Stimulated activated CD8-positive, alpha-beta memory T cell treated with anti-CD3 and anti-CD28 coated beads, Interleukin-4, amount 100 ng/mL, for 48 hours (primary cell): ENCODE measurements around the gene SLC35G4.
"Not testable (repeated sequence)": the region's sequence is repeated elsewhere in the genome, so short reads cannot be mapped to it uniquely, and the experiment has no call there.

Experiments used
- DNase-seq: peaks from one replicate; pipeline ENCODE4 v3.0.0-alpha.2; 2020

Gene SLC35G4

DNA sequence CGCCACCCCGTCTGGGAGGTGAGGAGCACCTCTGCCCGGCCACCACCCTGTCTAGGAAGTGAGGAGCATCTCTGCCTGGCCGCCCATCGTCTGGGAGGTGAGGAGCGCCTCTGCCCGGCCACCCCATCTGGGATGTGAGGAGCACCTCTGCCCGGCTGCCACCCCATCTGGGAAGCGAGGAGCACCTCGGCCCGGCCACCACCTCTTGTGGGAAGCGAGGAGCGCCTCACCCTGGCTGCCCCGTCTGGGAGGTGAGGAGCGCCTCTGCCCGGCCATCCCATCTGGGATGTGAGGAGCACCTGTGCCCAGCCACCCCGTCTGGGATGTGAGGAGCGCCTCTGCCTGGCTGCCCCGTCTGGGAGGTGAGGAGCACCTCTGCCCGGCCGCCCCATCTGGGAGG, 4.6 kb downstream of the SLC35G4 start:
- DNase-seq = not testable (repeated sequence)

DNA sequence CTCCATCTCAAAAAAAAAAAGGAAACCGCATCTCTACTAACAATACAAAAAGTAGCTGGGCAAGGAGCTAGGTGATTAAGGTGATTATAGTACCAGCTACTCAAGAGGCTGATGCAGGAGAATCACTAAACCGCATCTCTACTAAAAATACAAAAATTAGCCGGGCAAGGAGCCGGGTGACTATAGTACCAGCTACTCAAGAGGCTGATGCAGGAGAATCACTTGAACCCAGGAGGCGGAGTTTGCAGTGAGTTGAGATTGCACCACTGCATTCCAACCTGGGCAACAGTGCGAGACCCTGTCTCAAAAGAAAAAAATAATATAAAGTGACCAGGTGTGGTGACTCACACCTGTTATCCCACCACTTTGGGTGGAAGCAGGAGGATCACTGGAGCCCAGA, 5.6 kb downstream of the SLC35G4 start:
- DNase-seq = not testable (repeated sequence)

DNA sequence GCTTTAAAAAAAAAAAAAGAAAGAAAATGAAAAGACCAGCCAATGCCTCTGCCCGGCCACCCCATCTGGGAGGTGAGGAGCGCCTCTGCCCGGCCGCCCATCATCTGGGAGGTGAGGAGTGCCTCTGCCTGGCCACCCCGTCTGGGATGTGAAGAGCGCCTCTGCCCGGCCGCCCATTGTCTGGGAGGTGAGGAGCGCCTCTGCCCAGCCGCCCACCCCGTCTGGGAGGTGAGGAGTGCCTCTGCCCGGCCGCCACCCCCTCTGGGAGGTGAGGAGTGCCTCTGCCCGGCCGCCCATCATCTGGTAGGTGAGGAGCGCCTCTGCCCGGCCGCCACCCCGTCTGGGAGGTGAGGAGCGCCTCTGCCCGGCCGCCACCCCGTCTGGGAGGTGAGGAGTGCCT, 37.9 kb downstream of the SLC35G4 start:
- not testable (repeated sequence) for DNase-seq

DNA sequence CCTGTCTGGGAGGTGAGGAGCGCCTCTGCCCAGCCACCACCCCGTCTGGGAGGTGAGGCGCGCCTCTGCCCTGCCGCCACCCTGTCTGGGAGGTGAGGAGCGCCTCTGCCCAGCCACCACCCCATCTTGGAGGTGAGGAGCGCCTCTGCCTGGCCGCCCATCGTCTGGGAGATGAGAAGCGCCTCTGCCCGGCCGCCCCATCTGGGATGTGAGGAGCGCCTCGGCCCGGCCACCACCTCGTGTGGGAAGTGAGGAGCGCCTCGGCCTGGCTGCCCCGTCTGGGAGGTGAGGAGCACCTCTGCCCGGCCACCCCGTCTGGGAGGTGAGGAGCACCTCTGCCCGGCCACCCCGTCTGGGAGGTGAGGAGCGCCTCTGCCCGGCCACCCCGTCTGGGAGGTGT, 38.4 kb downstream of the SLC35G4 start:
- DNase-seq = not testable (repeated sequence)

- DNase-seq = no peak
These were observed 40.4 kb downstream of the SLC35G4 start for GRCh38 chr18:11649839-11650238.

DNA sequence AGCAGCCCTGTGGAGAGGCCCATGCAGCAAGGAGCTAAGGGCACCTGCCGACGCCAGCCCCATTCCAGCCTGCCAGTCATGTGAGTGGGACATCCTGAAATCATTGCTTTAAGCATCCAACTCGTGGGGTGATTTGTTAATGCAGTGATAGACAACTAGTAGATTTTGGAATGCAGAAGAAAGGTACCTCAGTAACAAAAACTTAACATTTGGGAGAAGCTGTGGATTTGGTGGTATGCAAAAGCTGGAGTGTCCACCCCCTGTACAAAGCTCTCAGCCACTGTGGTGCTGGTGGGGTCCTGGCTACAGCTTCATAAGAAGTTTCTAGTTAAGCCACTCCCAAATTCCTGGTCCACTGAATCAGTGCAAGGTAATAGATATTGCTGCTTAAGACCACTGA, 42.5 kb downstream of the SLC35G4 start:
- no peak for DNase-seq

DNA sequence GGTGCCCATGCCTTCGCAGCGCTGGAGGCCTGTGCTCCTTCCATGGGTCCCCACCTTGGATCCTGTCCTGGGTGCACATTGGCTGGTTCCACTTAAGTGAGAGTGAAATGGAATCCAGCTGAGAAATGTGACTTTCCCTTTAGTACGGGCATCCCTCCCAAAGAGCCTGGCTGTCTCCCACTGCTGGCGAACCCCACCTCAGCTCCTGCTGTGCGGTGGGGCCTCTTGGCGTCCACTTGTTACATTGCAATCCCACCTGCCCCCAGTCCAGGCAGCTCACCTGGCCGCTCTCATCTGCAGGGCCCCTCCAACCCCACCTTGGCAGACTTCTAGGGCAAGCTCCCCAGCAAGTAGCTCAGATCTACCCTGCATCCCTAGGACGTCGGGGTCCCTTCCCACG, 44.1 kb downstream of the SLC35G4 start:
- DNase-seq = no peak

GRCh38 chr18:11654736-11655605, 45.6 kb downstream of the SLC35G4 start:
- DNase-seq = peak; percentile 84

GRCh38 chr18:11655606-11655932, 46.2 kb downstream of the SLC35G4 start:
- no peak for DNase-seq

DNA sequence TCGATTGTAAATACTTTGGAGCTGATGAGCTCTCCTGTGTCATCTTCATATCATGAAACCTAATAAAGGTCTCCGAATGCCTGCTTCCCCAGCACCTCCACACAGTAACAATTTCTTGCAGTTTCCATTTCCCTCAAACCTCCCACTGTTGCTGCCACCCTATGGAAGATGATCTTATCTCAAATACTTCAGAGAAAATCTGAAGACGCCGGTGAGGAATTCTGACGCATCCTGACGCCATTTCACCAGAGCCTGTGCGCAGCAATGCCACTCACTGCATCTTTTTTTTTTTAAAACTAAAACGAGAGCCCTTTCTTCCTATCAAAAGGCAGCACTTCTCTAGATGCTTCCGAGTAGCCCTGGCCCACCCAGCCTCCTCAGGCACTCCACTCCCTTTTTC, 47.8 kb downstream of the SLC35G4 start:
- DNase-seq = no peak

DNA sequence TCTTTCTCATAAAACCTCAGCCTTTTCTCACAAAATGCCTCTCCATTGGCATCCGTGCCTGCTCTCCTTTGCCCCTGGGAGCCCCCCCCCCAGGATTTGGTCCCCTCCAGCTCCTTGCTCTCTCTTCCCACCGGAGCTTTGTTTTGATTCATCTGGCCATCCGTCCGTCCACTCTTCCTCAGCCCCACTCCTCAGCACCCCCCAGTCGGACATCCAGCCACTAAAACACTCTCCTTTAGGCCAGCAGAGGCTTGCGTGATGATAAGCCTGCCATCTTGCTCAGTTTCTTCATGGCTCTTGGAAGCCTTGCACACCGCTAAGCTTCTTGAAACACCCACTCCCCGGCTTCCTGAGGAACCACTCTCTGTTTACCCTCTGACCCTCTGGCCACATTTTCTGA, 48.2 kb downstream of the SLC35G4 start:
- no peak for DNase-seq

- no peak for DNase-seq
These were observed 48.6 kb downstream of the SLC35G4 start for GRCh38 chr18:11658019-11658418.

GRCh38 chr18:11658989-11659388, 49.6 kb downstream of the SLC35G4 start:
- no peak for DNase-seq
